HFFc6 (cell line): Measurements from ENCODE around the gene CTCFL. TPM values are rescaled to one million over a fixed set of nuclear protein-coding genes. Genes with fewer than 3 reads are reported as not detected.

Experiments
- DNase-seq: peaks from one replicate; pipeline ENCODE4 v3.0.0-alpha.2; 2018
- H3K27ac Mint-ChIP-seq: 2 replicates; pipeline ENCODE4 v1.8.0; 2020; ENCODE audit warnings: mild to moderate bottlenecking, mixed read lengths
- H3K27me3 Mint-ChIP-seq: 2 replicates; pipeline ENCODE4 v1.8.0; 2021; ENCODE audit warnings: mild to moderate bottlenecking, moderate library complexity, mixed read lengths; ENCODE audit not compliant: insufficient read depth
- H3K36me3 Mint-ChIP-seq: 2 replicates; pipeline ENCODE4 v1.8.0; 2021; ENCODE audit warnings: low read depth, mixed read lengths
- H3K4me1 Mint-ChIP-seq: 2 replicates; pipeline ENCODE4 v1.8.0; 2020; ENCODE audit warnings: low read depth, mixed read lengths
- H3K4me3 Mint-ChIP-seq: 2 replicates; pipeline ENCODE4 v1.8.0; 2020; ENCODE audit warnings: mild to moderate bottlenecking, moderate library complexity, mixed read lengths
- H3K9me3 Mint-ChIP-seq: 2 replicates; pipeline ENCODE4 v1.8.0; 2020; ENCODE audit warnings: mild to moderate bottlenecking, mixed read lengths
- total RNA-seq, 6 experiments: library from RNA; stranded (reverse); fragmentation: NEBNext Ultra II Directional; extraction: Animal tissue kit (Norgen Biotek cat#: 25700); gene quantifications; 2 replicates in 1 of 6; 3 replicates in 5 of 6; pipeline ENCODE4 v1.2.3, GENCODE V29; 2021
- TF ChIP-seq, protein P1 (sequence below): fragments of 200-600 bp; sonication (generic); IDR thresholded peaks from 2 replicates; pipeline ENCODE4 v1.5.0; 2021; ENCODE audit warnings: antibody characterized with exemption, mild to moderate bottlenecking

Gene CTCFL
- total RNA-seq, 6 experiments from 2014 or later, result not detected

GRCh38 chr20:57501461-57502335, 23.2 kb downstream of the CTCFL start:
- Mint-ChIP-seq H3K27ac (no peak overlapping the region), H3K27me3 (peaks cover 13% of the 10 kb centered on the region), H3K36me3 (no peaks in the 10 kb centered on the region), H3K9me3 (no peaks in the 10 kb centered on the region), H3K4me3 (no peak overlapping the region), H3K4me1 (peaks cover 22% of the 10 kb centered on the region)
- peak; percentile 28 for DNase-seq
- TF ChIP-seq, protein P1, sequence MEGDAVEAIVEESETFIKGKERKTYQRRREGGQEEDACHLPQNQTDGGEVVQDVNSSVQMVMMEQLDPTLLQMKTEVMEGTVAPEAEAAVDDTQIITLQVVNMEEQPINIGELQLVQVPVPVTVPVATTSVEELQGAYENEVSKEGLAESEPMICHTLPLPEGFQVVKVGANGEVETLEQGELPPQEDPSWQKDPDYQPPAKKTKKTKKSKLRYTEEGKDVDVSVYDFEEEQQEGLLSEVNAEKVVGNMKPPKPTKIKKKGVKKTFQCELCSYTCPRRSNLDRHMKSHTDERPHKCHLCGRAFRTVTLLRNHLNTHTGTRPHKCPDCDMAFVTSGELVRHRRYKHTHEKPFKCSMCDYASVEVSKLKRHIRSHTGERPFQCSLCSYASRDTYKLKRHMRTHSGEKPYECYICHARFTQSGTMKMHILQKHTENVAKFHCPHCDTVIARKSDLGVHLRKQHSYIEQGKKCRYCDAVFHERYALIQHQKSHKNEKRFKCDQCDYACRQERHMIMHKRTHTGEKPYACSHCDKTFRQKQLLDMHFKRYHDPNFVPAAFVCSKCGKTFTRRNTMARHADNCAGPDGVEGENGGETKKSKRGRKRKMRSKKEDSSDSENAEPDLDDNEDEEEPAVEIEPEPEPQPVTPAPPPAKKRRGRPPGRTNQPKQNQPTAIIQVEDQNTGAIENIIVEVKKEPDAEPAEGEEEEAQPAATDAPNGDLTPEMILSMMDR, result no peak

GRCh38 chr20:57500962-57501361, 24.0 kb downstream of the CTCFL start:
- Mint-ChIP-seq H3K27ac (no peak overlapping the region), H3K4me3 (no peak overlapping the region), H3K27me3 (peaks cover 13% of the 10 kb centered on the region), H3K36me3 (no peaks in the 10 kb centered on the region), H3K9me3 (no peaks in the 10 kb centered on the region), H3K4me1 (peaks cover 22% of the 10 kb centered on the region)
- TF ChIP-seq, protein P1, result no peak
- no peak for DNase-seq

DNA sequence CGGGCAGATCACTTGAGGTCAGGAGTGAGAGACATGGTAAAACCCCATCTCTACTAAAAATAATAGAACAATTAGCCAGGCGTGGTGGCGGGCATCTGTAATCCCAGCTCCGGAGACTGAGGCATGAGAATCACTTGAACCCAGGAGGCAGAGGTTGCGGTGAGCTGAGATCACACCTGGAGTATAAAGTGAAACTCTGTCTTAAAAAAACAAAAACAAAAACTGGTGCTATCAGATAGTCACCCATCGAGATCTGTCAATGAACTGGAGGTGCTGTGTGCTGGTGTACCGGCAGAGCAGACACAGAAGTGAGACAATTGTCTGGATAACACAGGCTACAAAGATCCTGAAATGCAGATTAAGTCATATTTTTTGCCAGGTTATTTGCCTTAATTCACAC, 24.7 kb downstream of the CTCFL start:
- Mint-ChIP-seq H3K9me3 (no peaks in the 10 kb centered on the region), H3K27me3 (peaks cover 11% of the 10 kb centered on the region), H3K4me3 (no peak overlapping the region), H3K27ac (no peak overlapping the region), H3K36me3 (no peaks in the 10 kb centered on the region), H3K4me1 (peaks cover 23% of the 10 kb centered on the region)
- TF ChIP-seq, protein P1, result no peak
- DNase-seq, result no peak

DNA sequence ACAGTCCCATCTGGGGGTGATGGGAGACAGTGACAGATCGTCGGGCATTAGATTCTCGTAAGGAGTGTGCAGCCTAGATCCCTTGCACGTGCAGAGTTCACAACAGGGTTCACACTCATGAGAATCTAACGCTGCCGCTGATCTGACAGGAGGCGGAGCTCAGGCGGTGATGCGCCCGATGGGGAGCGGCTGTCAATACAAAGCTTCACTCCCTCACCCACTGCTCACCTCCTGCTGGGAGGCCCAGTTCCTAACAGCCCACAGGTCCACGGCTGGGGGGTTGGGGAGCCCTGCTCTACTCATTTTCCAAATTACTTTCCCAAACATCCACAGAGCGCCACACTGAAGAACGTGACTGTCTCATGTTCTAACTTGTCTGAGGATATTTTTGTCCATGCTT, 25.3 kb downstream of the CTCFL start:
- H3K36me3 Mint-ChIP-seq, result no peaks in the 10 kb centered on the region
- H3K9me3 Mint-ChIP-seq, result no peaks in the 10 kb centered on the region
- TF ChIP-seq, protein P1, result no peak
- no peak overlapping the region for H3K4me3 Mint-ChIP-seq
- peaks cover 11% of the 10 kb centered on the region for H3K27me3 Mint-ChIP-seq
- H3K27ac Mint-ChIP-seq, result no peak overlapping the region
- DNase-seq, result no peak
- H3K4me1 Mint-ChIP-seq, result peaks cover 29% of the 10 kb centered on the region

GRCh38 chr20:57498425-57499400, 26.2 kb downstream of the CTCFL start:
- Mint-ChIP-seq H3K36me3 (no peaks in the 10 kb centered on the region), H3K4me3 (no peak overlapping the region), H3K9me3 (no peaks in the 10 kb centered on the region), H3K4me1 (peaks cover 34% of the 10 kb centered on the region), H3K27ac (no peak overlapping the region; the same call in 1 of the 2 replicates), H3K27me3 (peaks cover 9% of the 10 kb centered on the region)
- TF ChIP-seq, protein P1, result peak; percentile 65
- DNase-seq, result peak; percentile 35
